Stimulated activated CD8-positive, alpha-beta memory T cell treated with anti-CD3 and anti-CD28 coated beads, Interleukin-12 subunit alpha, Interleukin-12 subunit beta, amount 100 ng/mL, for 24 hours (primary cell): ENCODE measurements around the gene ZBTB34.
"Not testable (repeated sequence)": the region's sequence is repeated elsewhere in the genome, so short reads cannot be mapped to it uniquely, and the experiment has no call there.

Experiments used
- DNase-seq: peaks from one replicate; pipeline ENCODE4 v3.0.0-alpha.2; 2020; ENCODE audit errors: extremely low read depth

Gene ZBTB34, protein sequence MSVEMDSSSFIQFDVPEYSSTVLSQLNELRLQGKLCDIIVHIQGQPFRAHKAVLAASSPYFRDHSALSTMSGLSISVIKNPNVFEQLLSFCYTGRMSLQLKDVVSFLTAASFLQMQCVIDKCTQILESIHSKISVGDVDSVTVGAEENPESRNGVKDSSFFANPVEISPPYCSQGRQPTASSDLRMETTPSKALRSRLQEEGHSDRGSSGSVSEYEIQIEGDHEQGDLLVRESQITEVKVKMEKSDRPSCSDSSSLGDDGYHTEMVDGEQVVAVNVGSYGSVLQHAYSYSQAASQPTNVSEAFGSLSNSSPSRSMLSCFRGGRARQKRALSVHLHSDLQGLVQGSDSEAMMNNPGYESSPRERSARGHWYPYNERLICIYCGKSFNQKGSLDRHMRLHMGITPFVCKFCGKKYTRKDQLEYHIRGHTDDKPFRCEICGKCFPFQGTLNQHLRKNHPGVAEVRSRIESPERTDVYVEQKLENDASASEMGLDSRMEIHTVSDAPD

DNA sequence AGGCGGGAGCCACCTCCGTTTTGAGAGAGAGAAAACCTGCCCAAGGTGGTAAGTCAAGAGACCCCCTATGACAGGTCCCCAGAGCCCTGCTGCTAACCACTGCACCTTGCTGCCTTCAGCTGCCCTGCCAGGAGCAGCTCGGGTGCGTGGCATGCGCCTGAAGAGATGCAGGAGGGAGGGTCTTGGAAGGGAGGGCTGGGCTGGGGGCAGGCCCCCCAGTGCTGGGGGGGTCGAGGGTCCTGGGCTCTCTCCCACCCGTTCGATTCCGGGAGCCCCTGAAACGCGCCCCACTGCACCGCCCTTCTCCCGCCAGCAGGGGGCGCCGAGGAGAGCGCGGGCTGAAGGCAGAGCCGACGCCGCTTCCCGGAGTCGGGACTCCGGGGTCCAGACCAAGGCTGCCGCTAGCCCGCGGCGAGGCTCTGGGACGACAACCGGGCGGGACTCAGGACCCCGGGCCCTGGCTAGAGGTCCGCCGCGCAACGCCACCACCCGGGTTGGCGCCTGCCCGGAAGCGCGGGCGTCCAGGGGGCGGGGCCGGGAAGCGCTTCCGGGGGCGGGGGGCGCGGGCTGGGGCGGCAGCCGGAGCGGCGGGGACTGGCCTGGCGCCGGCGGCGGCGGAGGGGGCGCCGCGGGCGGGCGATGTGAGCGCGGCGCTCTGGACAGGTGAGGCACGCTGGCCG is at the start of gene ZBTB34:
Gene ZBTB34 (plus strand): TSS at position 563 of the 680 bp plus-strand sequence. CDS start 18,761 bp downstream, outside the sequence.
- peak; percentile 45 for DNase-seq

DNA sequence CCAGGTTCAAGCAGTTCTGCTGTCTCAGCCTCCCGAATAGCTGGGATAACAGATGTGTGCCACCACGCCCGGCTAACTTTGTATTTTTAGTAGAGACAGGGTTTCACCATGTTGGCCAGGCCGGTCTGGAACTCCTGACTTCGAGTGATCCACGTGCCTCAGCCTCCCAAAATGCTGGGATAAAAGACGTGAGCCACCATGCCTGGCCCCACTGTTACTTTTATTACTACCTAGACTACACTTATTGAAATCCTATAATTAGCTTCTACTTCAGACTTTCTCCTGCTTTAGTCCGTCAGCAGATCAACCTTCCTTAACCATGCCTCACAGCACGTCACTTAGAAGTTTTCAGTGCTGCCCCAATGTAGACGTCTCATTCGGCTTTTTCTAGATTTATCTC is 47.4 kb upstream of the ZBTB34 start:
- no peak for DNase-seq

DNA sequence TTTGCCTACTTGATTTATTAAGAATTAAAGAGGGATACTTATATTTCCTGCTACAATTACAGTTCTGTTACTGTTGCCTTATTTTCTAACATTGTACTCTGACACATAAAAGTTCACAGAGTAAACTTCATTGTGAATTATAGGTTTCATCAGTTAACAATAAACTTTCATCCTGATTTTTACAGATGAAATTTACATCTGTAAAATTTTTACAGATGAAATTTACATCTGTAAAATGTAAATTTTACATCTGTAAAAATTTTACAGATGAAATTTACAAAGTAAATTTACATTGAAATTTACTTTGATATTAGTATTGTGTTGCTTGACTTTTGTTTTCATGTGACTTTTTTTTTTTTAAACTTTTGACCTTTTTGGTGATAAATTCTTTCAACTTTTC is 46.3 kb upstream of the ZBTB34 start:
- no peak for DNase-seq

DNA sequence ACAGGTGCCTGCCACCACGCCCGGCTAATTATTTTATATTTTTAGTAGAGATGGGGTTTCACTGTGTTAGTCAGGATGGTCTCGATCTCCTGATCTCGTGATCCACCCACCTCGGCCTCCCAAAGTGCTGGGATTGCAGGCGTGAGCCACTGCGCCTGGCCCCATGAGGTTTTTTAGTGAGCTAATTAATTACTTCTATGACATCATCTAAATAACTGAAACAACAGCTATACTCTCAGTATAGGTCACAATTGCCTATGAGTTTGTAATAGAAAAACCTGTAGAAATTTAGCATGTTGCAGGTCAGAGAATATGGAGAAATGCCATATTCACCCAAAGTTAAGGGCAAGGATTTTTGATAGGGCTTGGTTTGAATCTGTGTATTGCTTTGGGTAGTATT is 42.8 kb upstream of the ZBTB34 start:
- DNase-seq: not testable (repeated sequence)

DNA sequence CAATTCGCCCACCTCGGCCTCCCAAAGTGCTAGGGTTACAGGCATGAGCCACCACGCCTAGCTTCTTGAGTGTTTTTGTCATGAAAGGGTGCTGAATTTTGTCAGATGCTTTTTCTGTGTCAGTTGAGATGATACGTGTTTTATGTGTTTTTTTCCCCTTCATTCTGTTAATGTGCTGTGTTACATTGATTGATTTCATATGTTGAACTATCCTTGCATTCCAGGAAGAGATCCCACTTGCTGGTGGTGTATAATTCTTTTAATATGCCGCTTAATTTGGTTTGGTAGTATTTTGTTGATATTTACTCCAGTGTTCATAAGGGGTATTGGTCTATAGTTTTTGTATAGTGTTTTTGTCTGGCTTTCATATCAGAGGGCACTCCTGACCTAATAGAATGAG is 42.0 kb upstream of the ZBTB34 start:
- DNase-seq: no peak

DNA sequence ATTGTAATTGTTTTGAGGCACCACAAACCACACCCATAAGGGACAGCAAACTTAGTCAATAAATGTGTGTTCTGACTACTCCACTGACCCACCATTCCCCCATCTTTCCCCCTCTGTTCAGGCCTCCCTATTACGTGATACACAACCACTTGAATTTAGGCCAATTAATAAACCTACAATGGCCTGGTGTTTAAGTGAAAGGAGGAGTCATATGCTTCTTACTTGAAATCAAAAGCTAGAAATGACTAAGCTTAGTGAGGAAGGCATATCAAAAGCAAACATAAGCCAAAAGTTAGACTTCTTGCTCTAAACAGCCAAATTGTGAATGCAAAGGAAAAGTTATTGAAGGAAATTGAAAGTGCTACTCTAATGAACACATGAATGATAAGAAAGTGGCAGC is 41.0 kb upstream of the ZBTB34 start:
- DNase-seq: no peak

DNA sequence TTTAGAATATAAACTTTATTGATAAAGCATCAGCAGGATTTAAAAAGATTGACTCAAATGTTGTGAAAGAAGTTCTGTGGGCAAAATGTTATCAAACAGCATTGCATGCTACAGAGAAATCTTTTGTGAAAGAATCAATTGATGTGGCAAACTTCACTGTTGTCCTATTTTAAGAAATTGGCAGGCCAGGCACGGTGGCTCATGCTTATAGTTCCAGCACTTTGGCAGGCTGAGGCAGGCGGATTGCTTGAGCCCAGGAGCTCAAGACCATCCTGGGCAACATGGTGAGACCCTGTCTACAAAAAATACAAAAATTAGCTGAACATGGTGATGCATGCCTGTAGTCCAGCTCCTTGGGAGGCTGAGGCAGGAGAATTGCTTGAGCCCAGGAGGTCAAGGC is 38.2 kb upstream of the ZBTB34 start:
- DNase-seq: no peak

DNA sequence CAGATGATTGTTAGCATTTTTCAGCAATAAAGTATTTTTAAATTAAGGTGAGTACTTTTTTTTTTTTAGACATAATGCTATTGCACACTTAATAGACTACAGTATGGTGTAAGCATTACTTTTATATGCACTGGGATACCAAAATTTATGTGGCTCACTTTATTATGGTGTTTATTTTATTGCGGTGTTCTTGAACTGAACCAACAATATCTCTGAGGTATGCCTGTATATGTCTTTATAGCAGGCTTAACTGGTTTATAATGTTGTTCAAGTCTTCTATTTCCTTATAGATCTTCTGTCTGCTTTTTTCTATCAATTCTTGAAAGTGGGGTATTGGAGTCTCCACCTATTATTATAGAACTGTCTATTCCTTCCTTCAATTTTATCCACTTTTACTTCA is 37.6 kb upstream of the ZBTB34 start:
- no peak for DNase-seq

DNA sequence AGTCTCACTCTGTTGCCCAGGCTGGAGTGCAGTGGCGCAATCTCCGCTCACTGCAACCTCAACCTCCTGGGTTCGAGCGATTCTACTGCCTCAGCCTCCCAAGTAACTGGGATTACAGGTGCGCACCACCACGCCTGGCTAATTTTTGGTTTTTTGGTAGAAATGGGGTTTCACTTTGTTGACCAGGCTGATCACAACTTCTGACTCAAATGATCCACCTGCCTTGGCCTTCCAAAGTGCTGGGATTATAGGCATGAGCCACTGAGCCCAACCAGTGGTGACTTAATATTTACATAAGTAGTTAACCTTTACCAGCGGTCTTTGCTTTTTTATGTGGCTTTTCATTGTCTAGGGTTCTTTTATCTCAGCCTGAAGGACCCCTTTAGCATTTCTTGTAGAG is 36.4 kb upstream of the ZBTB34 start:
- not testable (repeated sequence) for DNase-seq

DNA sequence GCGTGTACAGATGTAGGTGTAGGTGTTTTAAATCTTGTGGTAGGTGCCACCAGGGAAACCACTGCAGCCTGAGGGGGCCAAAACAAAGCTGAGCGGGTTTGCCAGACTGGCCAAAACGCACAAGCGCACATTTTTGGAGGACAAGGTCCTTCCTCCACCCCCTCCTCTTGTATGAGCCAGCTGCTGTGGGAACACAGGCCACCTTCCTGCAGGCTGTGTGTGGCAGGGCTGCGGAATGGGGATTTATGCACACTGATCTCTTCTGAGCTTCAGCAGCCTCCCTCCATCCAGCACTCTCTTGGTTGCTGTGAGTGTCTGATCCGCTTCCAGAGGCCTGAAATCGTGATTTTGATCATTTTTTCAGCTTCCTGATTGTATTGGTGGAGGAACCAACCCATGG is 33.2 kb upstream of the ZBTB34 start:
- DNase-seq: no peak

DNA sequence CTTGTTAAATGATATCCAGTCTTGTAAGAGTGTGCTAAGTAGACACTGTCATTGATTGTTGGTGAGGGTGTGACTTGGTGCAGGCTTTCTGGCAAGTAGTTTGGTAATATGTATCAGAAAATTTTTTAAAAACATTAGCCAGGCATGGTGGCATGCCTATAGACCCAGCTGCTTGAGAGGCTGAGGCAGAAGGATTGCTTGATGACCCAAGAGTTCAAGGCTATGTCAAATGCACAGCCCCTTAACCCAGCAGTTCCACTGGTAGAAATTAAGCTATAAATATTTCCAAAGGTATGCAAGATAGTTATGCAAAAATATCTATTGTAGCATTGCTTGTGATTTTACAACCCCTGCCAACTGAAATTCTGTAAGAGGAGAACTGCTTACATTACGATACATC is 31.4 kb upstream of the ZBTB34 start:
- DNase-seq: no peak

DNA sequence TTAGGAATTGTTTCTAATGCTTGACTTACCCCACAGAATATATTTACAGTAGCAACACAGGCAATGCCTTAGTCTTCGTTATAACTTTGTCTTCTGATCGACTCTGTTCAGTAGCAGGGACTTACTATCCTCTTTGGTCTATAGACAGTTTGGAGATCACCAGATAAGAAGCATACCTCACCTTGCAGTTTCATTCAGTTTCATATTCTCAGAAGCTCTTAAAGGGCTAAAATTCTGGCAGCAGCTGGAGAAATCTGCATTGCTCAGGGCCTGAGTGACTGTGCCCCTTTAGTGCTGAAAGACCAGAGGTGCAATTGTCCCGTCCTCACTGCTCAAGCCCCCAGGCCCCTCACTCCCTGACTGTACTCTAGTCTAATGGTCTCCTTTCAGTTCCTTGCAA is 29.6 kb upstream of the ZBTB34 start:
- DNase-seq: no peak

DNA sequence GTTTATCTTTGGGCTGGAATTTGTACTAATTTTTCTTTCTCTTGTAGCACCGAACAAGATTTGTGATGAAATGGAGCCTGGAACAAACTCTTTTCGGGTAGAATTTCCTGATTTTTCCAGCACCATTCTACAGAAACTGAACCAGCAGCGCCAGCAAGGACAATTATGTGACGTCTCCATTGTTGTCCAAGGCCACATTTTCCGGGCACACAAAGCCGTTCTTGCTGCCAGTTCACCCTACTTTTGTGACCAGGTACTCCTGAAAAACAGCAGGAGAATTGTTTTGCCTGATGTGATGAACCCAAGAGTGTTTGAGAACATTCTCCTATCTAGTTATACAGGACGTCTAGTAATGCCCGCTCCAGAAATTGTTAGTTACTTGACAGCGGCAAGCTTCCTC is 28.0 kb upstream of the ZBTB34 start:
- DNase-seq: no peak

DNA sequence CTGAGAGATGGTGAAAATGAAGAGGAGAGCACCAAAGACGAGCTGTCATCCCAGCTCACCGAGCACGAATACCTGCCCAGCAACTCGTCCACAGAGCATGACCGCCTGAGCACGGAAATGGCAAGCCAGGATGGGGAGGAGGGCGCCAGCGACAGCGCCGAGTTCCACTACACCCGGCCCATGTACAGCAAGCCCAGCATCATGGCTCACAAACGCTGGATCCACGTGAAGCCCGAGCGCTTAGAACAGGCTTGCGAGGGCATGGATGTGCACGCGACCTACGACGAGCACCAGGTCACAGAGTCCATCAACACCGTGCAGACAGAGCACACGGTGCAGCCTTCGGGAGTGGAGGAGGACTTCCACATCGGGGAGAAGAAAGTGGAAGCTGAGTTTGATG is 27.4 kb upstream of the ZBTB34 start:
- DNase-seq: no peak

DNA sequence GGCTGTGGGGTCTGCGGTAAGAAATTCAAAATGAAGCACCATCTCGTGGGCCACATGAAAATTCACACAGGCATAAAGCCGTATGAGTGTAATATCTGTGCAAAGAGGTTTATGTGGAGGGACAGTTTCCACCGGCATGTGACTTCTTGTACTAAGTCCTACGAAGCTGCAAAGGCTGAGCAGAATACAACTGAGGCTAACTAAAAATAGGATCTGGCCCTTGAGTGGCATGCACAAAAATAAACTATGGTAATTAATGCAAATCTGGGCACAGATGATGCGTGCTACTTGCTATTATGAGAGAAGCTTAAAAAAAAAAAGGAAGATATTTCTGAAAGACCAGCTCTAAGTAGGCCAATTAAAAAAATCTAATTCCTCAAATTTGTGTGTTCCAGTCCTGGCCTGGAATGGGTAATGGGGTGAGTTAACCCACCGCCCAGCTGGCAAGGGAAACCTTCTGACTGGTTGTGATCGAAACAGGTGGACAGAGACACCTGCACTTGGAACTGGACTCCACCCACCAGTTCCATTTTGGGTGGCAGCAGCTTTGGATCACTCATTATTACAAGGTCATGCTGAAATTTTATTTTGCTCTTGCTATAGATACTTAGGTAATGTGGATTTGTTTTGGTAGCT is 26.6 kb upstream of the ZBTB34 start:
- DNase-seq: no peak

DNA sequence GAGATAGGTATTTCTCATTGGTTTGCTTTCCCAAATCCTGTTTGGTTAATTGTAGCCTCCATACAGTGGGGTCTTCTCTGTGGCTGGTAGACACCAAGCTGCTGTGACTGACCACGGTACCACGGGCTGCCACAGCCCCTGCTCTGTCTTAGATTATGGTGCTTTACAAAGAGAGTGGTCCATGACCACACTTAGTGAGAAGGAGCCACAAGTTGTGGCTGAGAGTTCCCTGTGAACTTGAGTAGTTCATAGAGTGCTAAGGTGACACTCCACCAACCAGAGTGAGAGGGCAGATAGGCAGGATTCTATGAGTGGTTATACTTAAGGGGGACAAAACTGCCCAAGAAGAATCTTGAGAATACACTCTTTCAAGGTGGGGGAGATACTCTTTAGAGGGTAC is 25.8 kb upstream of the ZBTB34 start:
- DNase-seq: no peak

DNA sequence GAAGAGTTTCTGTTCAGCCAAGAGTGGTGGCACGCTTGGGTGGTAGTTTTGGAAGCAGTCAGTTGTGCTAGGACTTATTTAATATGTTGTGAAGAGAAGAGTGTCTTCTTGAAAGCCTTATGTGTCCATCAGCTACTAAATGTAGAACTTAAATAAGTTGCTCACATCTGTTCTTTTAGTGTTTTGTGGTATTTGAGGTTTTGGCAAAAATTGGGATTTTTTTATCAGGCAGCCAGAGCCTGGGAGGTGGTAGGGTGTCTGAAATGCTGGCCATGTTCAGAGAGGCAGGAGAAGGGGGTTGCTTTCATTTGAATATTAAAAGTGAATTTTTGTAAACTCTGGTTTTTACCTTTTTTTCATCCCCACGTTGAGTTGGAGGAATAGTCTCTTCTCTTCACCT is 24.2 kb upstream of the ZBTB34 start:
- no peak for DNase-seq

DNA sequence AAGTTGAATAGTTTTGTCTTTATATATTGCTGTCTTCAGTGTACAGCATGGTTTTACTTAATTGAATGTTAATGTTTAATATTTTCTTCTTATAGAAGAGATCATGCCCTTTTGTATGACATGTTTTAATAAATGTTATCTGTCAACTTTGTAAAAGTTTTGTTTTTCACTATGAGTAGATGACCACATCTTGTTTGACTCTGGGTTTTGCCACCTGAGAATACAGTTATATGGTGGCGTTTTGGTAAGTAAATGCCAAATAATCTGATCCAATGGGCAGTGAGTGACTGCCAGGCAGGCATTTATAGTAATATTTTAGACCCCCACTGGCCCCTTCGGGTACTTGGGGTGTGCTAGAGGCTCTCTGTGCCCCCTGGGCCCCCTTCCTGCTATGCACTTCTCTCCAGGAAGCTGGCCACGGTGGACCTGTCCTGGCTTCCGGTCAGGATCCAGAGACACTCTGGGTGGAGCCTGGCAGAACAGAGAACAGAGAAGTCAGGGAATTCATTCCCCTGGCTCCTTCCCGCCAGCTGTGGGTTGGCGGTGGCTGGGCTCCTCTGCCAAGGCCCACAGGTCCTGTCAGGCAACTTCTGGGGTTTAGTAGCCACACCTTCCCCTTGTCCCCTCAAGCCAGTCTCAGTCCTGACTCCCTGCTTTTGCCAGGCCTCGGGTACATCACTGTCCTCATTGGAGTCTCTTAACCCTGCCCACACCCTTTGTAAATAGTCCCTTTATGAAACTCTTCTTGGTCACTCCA is 22.2 kb upstream of the ZBTB34 start:
- DNase-seq: no peak

DNA sequence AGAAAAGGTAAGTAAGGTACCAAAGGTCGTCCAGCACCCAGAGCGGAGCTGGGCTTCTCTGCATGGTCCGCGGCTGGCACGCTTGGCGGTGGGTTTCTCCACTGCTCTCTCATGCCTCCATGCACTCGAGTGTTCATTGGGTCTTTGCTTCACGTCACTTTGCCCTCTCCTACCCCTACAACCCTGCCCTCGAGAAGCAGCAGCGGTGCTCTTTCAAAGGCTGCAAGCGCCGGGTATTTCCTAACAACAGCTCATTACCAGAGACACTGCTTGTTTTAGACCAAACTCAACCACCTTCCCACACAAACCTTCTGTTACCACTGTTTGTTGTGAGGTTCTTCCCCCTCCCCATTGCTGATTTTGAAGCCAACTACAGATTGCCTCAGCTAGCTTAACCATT is 21.5 kb upstream of the ZBTB34 start:
- no peak for DNase-seq

DNA sequence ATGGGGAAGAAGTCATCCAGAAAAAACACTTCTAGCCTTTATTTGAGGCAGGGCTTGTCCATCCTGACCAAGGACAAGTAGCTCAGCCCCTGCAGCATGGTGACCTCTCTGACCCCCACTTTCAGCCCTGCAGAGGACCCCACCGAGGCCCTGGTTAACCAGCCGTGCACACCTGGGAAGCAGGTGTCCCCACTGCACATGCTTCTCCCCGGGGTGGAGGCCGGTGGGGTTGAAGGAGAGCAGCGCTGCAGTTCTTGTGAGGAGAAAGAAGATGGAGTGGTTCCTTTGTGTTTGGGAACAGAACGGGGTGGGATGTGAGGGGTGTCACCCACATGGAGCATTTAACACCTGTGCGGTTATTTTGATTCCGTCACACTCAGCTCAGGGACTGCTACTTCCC is 21.1 kb upstream of the ZBTB34 start:
- DNase-seq: no peak

DNA sequence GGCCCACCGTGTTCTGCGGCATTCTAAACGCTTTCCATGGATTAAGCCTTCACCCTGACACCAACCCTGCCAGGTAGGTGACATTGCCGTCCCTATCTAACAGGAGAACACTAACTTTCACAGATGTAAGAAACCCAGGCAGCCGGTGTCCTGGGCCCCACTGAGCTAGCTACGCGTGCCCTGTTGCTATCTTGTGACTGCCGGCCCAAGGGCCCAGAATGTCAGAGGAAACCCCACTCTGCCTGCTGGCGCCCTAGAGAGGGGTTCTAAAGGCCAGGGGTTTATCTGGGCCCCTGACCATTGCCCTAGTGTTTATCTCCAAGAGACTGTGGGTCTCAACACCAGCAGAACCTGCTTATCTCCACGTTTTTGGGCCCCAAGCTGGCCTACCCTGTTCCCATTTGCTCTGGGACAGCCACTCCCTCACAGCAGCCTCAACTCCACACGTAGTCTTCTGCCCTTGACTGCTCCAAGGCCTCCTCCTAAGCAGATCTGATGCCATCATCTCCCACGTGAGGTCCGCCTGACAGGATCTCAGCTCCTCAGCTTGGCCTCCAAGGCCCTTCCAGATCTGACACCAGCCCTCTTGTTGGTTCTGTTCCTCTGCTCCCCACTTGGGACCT is 18.1 kb upstream of the ZBTB34 start:
- no peak for DNase-seq
